Large intestine (tissue), 12 donors: Measurements from ENCODE around the gene NOL4L. TPM values are rescaled to one million over a fixed set of nuclear protein-coding genes. Genes with fewer than 3 reads are reported as not detected.

Experiments
- DNase-seq, 2 donors: peaks; one replicate each; pipeline versions ENCODE4 v3.0.0 to v3.0.0-alpha.2; 2013
- H3K27ac ChIP-seq: one replicate; pipeline ENCODE4 v1.5.1; 2013; ENCODE audit warnings: low read length
- H3K27me3 ChIP-seq: 2 replicates; pipeline ENCODE4 v1.6.1; 2013; ENCODE audit warnings: low read length; ENCODE audit not compliant: control insufficient read depth, insufficient read depth
- H3K36me3 ChIP-seq: 2 replicates; pipeline ENCODE4 v1.6.1; 2013; ENCODE audit warnings: low read length; ENCODE audit not compliant: control insufficient read depth, insufficient read depth
- H3K4me1 ChIP-seq: one replicate; pipeline ENCODE4 v1.6.1; 2013; ENCODE audit warnings: low read length; ENCODE audit not compliant: control insufficient read depth, insufficient read depth
- H3K4me3 ChIP-seq: one replicate; pipeline ENCODE4 v1.5.1; 2013; ENCODE audit warnings: low read length
- H3K9me3 ChIP-seq: one replicate; pipeline ENCODE4 v1.6.1; 2013; ENCODE audit warnings: mild to moderate bottlenecking, low read depth, low read length, moderate library complexity; ENCODE audit not compliant: control insufficient read depth
- WGBS: methylation state at CpG from one replicate; pipeline ENCODE4 v1.1.5; 2013; ENCODE audit warnings: low lambda C conversion rate; ENCODE audit not compliant: insufficient coverage; 5-methylcytosine and 5-hydroxymethylcytosine counted together
- long read RNA-seq, 11 donors: transcript quantifications; one replicate each; lab custom pipeline, GENCODE V29; 2026
- polyA plus RNA-seq: library from polyadenylated mRNA; unstranded; fragments of 120-200 nt; gene quantifications from one replicate; pipeline ENCODE4 v1.2.1, GENCODE V29; 2013

NOL4L gene, protein sequence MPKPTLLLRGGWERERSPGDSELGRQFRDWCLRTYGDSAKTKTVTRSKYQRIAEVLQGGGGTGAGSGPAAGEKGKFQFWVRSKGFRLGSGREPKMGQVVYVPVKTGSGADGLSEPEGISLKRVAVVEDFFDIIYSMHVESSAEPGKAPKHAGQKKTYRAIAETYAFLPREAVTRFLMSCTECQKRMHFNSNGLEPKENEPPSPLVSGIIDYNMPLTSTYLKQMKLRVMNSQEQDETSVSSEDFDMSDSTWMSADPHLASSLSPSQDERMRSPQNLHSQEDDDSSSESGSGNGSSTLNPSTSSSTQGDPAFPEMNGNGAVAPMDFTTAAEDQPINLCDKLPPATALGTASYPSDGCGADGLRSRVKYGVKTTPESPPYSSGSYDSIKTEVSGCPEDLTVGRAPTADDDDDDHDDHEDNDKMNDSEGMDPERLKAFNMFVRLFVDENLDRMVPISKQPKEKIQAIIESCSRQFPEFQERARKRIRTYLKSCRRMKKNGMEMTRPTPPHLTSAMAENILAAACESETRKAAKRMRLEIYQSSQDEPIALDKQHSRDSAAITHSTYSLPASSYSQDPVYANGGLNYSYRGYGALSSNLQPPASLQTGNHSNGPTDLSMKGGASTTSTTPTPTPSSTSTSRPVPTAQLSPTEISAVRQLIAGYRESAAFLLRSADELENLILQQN
- polyA plus RNA-seq = 81.7 TPM
- long read RNA-seq, donor 1, full-length matches to known transcripts = 7 of 7 reads
- long read RNA-seq, donor 1, partial matches to known transcripts = 0 of 7 reads
- long read RNA-seq, donor 1, other reads (novel, unspliced or antisense) = 0 of 7 reads
- long read RNA-seq, donor 2, full-length matches to known transcripts = 11 of 11 reads
- long read RNA-seq, donor 2, partial matches to known transcripts = 0 of 11 reads
- long read RNA-seq, donor 2, other reads (novel, unspliced or antisense) = 0 of 11 reads
- long read RNA-seq, donor 3, full-length matches to known transcripts = 9 of 22 reads
- long read RNA-seq, donor 3, partial matches to known transcripts = 13 of 22 reads
- long read RNA-seq, donor 3, other reads (novel, unspliced or antisense) = 0 of 22 reads
- long read RNA-seq, donor 4, full-length matches to known transcripts = 2 of 2 reads
- long read RNA-seq, donor 4, partial matches to known transcripts = 0 of 2 reads
- long read RNA-seq, donor 4, other reads (novel, unspliced or antisense) = 0 of 2 reads
- long read RNA-seq, donor 5, full-length matches to known transcripts = 8 of 8 reads
- long read RNA-seq, donor 5, partial matches to known transcripts = 0 of 8 reads
- long read RNA-seq, donor 5, other reads (novel, unspliced or antisense) = 0 of 8 reads
- long read RNA-seq, donor 6, full-length matches to known transcripts = 9 of 9 reads
- long read RNA-seq, donor 6, partial matches to known transcripts = 0 of 9 reads
- long read RNA-seq, donor 6, other reads (novel, unspliced or antisense) = 0 of 9 reads
- long read RNA-seq, donor 7, full-length matches to known transcripts = 5 of 5 reads
- long read RNA-seq, donor 7, partial matches to known transcripts = 0 of 5 reads
- long read RNA-seq, donor 7, other reads (novel, unspliced or antisense) = 0 of 5 reads
- long read RNA-seq, donor 8, full-length matches to known transcripts = 14 of 20 reads
- long read RNA-seq, donor 8, partial matches to known transcripts = 6 of 20 reads
- long read RNA-seq, donor 8, other reads (novel, unspliced or antisense) = 0 of 20 reads
- long read RNA-seq, donor 9, full-length matches to known transcripts = 7 of 7 reads
- long read RNA-seq, donor 9, partial matches to known transcripts = 0 of 7 reads
- long read RNA-seq, donor 9, other reads (novel, unspliced or antisense) = 0 of 7 reads
- long read RNA-seq, donor 10, full-length matches to known transcripts = 13 of 13 reads
- long read RNA-seq, donor 10, partial matches to known transcripts = 0 of 13 reads
- long read RNA-seq, donor 10, other reads (novel, unspliced or antisense) = 0 of 13 reads
- long read RNA-seq, donor 11, full-length matches to known transcripts = 12 of 12 reads
- long read RNA-seq, donor 11, partial matches to known transcripts = 0 of 12 reads
- long read RNA-seq, donor 11, other reads (novel, unspliced or antisense) = 0 of 12 reads

- peak in 1 of 2 donors; percentile 68 for DNase-seq
- Histone ChIP-seq H3K4me3 (peak within 1 kb of the TSS; percentile 53), H3K27ac (peak within 1 kb of the TSS; percentile 53), H3K36me3 (no peaks in the 10 kb centered on the region), H3K27me3 (peaks cover 31% of the 10 kb centered on the region), H3K4me1 (peaks cover 28% of the 10 kb centered on the region), H3K9me3 (no peaks in the 10 kb centered on the region)
- WGBS = no CpG with 5 or more reads among the region's 80 CpGs
These were observed at the start of gene NOL4L for GRCh38 chr20:32585011-32585585. NOL4L (minus strand) TSS chr20:32585333; CDS start chr20:32584890, 443 bp downstream.

DNA sequence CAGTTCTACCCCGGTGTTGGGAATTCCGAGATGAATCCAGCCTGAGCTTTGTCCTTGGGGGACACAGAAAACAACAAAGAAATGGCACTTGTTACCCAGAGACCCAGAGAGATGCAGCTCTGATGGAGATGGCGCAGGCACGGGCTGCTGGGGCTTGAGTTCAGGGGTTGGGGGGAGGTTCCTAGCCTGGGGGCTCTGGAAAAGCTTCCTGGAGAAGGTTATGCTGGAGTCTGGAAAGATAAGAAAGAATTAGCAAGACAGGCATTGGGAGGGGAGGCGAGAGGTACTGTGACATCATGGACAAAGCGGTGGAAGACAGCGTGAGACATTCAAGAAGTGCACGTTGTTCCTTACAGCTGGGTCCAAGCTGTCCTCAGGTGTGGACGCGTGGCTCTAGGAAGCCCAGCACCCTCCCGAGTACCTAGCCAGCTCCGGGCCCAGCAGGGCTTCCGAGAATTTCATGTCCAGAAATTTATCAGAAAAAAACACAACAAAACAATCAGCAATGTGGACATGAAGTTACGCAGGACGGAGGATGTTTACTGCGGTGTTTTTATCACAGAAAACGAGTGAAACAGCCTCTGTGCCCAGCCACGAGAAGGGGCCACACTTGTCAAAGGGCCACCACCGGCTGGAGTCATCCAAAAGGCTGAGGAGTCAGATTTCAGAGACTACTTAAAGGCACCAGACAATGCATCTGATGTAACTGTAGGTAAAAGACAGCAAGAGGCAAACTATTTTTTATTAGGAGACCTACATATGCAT lies 49.1 kb upstream of the NOL4L start:
- Histone ChIP-seq H3K27ac (no peak overlapping the region), H3K4me3 (no peak overlapping the region), H3K27me3 (no peaks in the 10 kb centered on the region), H3K4me1 (peaks cover 5% of the 10 kb centered on the region), H3K9me3 (no peaks in the 10 kb centered on the region), H3K36me3 (no peaks in the 10 kb centered on the region)
- WGBS = 100% methylated on average over 1 of the region's 19 CpGs
- no peak for DNase-seq

DNA sequence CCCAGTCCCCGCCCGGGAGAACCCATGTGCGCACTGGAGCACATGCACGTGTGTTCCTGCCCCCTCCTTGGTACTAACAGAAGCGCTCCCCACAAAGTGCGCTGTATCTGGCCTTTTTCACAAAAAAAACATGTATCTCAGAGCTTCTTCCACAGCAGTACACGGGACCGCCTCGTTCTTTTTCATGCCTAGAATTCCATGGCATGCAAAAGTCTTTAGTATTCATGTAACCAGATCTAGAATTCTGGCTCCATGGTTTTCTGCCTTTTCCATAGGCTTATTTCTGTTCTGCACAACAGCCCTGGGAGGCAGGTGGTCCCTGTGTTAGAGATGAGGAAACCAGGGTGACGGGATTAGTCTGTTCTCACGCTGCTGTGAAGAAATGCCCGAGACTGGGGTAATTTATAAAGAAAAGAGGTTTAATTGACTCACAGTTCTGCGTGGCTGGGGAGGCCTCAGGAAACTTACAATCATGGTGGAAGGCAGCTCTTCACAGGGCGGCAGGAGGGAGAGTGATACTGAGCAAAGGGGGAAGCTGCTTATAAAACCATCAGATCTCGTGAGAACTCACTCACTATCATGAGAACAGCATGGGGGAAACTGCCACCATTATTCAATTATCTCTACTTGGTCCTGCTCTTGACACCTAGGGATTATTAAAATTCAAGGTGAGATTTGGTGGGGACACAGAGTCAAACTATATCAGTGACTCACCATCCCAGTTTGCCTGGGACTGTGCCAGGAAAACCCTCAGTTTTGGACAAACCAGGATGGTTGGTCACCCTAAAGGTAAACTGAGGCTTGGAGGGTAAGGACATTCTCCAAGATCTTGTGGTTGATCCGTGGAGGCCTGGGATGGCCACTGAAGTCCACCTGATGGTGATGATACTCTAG lies 47.6 kb upstream of the NOL4L start:
- Histone ChIP-seq H3K4me1 (peaks cover 15% of the 10 kb centered on the region), H3K9me3 (no peaks in the 10 kb centered on the region), H3K27ac (no peak overlapping the region), H3K4me3 (no peak overlapping the region), H3K36me3 (no peaks in the 10 kb centered on the region), H3K27me3 (no peaks in the 10 kb centered on the region)
- no CpG with 5 or more reads among the region's 16 CpGs for WGBS
- no peak for DNase-seq

DNA sequence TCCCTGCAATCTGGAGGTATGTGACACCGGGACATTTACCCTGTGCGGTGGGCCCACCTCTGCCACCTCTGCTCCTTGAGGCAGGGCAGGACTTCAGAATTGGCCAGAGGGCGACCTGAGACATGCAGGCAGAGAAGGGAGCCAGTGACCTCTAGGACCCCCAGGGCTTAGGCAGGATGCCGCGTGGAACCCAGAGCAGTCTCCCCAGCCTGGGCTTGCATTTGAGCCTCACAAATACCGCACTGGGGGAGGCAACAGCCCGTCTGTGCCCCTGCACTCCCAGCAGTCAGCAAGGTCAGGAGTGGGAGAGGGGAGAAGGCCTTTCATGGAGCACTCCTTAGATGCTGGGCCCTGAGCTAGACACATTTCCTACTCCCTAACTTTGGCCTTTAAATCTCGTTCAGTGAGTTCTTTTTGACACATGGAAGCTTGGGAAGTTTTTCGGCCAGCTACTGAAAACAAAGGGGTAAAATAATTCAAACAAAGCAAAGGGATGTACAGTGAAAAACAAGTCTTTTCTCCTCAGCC lies 46.9 kb upstream of the NOL4L start:
- no peak overlapping the region for H3K4me3 ChIP-seq
- WGBS = 89% methylated on average over 1 of the region's 9 CpGs
- no peak overlapping the region for H3K27ac ChIP-seq
- DNase-seq = no peak
- H3K4me1 ChIP-seq = peaks cover 22% of the 10 kb centered on the region
- H3K9me3 ChIP-seq = no peaks in the 10 kb centered on the region
- H3K27me3 ChIP-seq = no peaks in the 10 kb centered on the region
- no peaks in the 10 kb centered on the region for H3K36me3 ChIP-seq

- peaks cover 24% of the 10 kb centered on the region for H3K4me1 ChIP-seq
- H3K36me3 ChIP-seq = no peaks in the 10 kb centered on the region
- no CpG with 5 or more reads among the region's 13 CpGs for WGBS
These were observed 44.7 kb upstream of the NOL4L start for GRCh38 chr20:32629813-32630212.

GRCh38 chr20:32628960-32629530 lies 43.9 kb upstream of the NOL4L start:
- H3K36me3 ChIP-seq = no peaks in the 10 kb centered on the region
- H3K4me1 ChIP-seq = peaks cover 24% of the 10 kb centered on the region
- WGBS = no CpG with 5 or more reads among the region's 7 CpGs
- H3K27ac ChIP-seq = peak overlapping the region; percentile 12
- DNase-seq = peak; percentile 75 to 90
- H3K4me3 ChIP-seq = no peak overlapping the region
- no peaks in the 10 kb centered on the region for H3K9me3 ChIP-seq
- no peaks in the 10 kb centered on the region for H3K27me3 ChIP-seq

More at GRCh38 chr20:32629813-32630212, 44.7 kb upstream of the NOL4L start:
- no peak for DNase-seq
- Histone ChIP-seq H3K27me3 (no peaks in the 10 kb centered on the region), H3K4me3 (no peak overlapping the region), H3K9me3 (no peaks in the 10 kb centered on the region), H3K27ac (no peak overlapping the region)

DNA sequence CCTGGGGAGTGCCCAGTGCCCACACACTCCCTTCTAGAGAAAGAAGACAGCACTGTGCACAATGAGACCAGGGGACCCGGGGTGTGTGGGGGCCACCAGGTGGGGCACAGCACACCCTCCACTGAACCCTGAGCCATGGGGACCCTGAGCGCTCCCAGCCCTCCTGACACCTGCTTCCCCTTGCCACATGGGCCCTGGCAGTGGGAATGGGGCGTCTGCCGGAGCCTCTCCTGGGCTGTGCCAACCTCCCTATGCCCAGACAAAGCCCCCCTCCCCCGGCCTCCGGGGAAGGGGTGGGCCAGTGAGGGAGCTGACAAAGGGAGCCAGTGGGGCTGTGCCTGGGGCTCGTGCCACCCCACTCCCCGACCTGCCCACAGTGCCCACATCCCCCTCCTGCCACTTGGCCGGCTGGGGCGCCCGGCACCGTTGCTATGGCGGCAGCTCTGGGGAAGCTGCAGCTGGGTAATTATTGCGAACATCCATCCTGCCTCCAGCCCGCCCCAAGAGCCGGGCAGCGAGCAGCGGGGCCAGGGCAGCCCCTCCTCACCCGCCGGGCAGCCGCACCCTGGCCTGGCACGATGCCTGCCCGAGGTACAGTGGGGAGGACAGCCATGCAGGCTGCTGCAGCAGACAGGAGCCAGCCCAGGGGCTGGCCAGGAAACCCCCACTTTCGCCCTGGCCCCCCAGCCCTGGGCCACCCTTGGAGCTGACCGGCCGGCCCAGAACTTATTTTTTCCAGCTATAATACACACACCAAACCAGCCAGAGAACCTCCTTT lies 41.9 kb upstream of the NOL4L start:
- Histone ChIP-seq H3K4me1 (peaks cover 24% of the 10 kb centered on the region), H3K27ac (peak overlapping the region; percentile 53), H3K36me3 (no peaks in the 10 kb centered on the region), H3K9me3 (no peaks in the 10 kb centered on the region), H3K4me3 (no peak overlapping the region), H3K27me3 (no peaks in the 10 kb centered on the region)
- DNase-seq = peak; percentile 33 to 35
- no CpG with 5 or more reads among the region's 26 CpGs for WGBS
